Nephron progenitor cell (in vitro differentiated cells): ENCODE data around the gene INSIG1.
A peak's percentile ranks its signal among the peaks of the same experiment; 100 is the strongest.

Source experiments
- DNase-seq: peaks from one replicate; pipeline ENCODE4 v3.0.0; 2021
- H3K27ac Mint-ChIP-seq: 2 replicates; pipeline ENCODE4 v1.8.0; 2021; ENCODE audit warnings: mild to moderate bottlenecking, moderate library complexity, mixed read lengths
- H3K27me3 Mint-ChIP-seq: 2 replicates; pipeline ENCODE4 v1.8.0; 2021; ENCODE audit warnings: mild to moderate bottlenecking, low read depth, mixed read lengths; ENCODE audit not compliant: poor library complexity
- H3K36me3 Mint-ChIP-seq: 2 replicates; pipeline ENCODE4 v1.8.0; 2021; ENCODE audit warnings: low read depth, mixed read lengths
- H3K4me1 Mint-ChIP-seq: 2 replicates; pipeline ENCODE4 v1.8.0; 2021; ENCODE audit warnings: mixed read lengths
- H3K4me3 Mint-ChIP-seq: 2 replicates; pipeline ENCODE4 v1.8.0; 2021; ENCODE audit warnings: mild to moderate bottlenecking, moderate library complexity, mixed read lengths
- H3K9me3 Mint-ChIP-seq: 2 replicates; pipeline ENCODE4 v1.8.0; 2021; ENCODE audit warnings: mild to moderate bottlenecking, moderate library complexity, mixed read lengths
- CTCF ChIP-seq: fragments of 200-600 bp; sonication (generic); IDR thresholded peaks from 2 replicates; pipeline ENCODE4 v1.5.0; 2021; ENCODE audit warnings: antibody characterized with exemption

The INSIG1 gene

GRCh38 chr7:155303039-155303593 is 5.4 kb downstream of the INSIG1 start:
- Mint-ChIP-seq H3K4me1 (peaks cover 36% of the 10 kb centered on the region), H3K36me3 (peaks cover 67% of the 10 kb centered on the region), H3K9me3 (no peaks in the 10 kb centered on the region), H3K27me3 (no peaks in the 10 kb centered on the region), H3K27ac (peak overlapping the region; percentile 29), H3K4me3 (no peak overlapping the region)
- TF ChIP-seq CTCF: no peak
- DNase-seq: no peak

GRCh38 chr7:155303897-155304296 is 6.2 kb downstream of the INSIG1 start:
- Mint-ChIP-seq H3K27ac (no peak overlapping the region), H3K36me3 (peaks cover 75% of the 10 kb centered on the region), H3K4me3 (no peak overlapping the region), H3K4me1 (peaks cover 35% of the 10 kb centered on the region), H3K9me3 (no peaks in the 10 kb centered on the region), H3K27me3 (no peaks in the 10 kb centered on the region)
- no peak for DNase-seq
- TF ChIP-seq CTCF: no peak

DNA sequence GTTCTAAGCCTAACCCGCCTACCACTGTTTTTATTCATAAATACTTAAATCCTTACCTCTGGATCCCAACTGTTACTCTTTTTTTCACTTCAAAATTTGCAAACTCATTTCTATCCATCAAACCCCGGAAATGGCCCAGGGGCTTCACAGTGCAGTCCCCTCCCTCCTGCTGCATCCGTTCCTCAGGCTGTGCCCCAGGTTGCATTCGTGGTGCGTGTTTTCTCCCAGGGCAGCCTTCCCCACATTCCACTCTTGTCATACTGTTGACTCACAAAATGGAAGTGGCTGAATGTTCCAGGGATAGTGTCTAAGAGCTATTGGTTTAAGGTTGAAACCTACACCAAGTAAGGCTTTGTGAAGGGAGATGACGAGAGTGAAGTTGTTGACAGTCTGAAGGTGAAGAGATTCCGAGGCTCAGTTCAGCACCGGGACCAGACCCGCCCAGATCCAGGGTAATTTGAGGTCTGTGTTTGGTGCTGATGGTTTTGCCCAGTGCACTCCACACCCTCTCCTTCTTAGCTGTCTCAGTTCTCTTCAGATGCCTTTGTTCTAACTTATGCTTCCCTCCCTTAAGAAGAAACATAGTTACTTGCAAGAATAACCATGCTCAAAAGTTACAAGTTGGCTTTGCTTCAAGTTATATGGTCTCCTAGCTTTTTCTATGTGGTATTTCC is 7.7 kb downstream of the INSIG1 start:
- no peaks in the 10 kb centered on the region for H3K9me3 Mint-ChIP-seq
- no peaks in the 10 kb centered on the region for H3K27me3 Mint-ChIP-seq
- no peak overlapping the region for H3K4me3 Mint-ChIP-seq
- peaks cover 21% of the 10 kb centered on the region for H3K4me1 Mint-ChIP-seq
- peaks cover 80% of the 10 kb centered on the region for H3K36me3 Mint-ChIP-seq
- peak overlapping the region; percentile 71 for H3K27ac Mint-ChIP-seq
- no peak for TF ChIP-seq CTCF
- no peak for DNase-seq

GRCh38 chr7:155306673-155307470 is 9.2 kb downstream of the INSIG1 start:
- Mint-ChIP-seq H3K4me1 (peaks cover 7% of the 10 kb centered on the region), H3K27ac (peak overlapping the region; percentile 76), H3K27me3 (no peaks in the 10 kb centered on the region), H3K36me3 (peaks cover 72% of the 10 kb centered on the region), H3K4me3 (no peak overlapping the region), H3K9me3 (no peaks in the 10 kb centered on the region)
- no peak for TF ChIP-seq CTCF
- no peak for DNase-seq

DNA sequence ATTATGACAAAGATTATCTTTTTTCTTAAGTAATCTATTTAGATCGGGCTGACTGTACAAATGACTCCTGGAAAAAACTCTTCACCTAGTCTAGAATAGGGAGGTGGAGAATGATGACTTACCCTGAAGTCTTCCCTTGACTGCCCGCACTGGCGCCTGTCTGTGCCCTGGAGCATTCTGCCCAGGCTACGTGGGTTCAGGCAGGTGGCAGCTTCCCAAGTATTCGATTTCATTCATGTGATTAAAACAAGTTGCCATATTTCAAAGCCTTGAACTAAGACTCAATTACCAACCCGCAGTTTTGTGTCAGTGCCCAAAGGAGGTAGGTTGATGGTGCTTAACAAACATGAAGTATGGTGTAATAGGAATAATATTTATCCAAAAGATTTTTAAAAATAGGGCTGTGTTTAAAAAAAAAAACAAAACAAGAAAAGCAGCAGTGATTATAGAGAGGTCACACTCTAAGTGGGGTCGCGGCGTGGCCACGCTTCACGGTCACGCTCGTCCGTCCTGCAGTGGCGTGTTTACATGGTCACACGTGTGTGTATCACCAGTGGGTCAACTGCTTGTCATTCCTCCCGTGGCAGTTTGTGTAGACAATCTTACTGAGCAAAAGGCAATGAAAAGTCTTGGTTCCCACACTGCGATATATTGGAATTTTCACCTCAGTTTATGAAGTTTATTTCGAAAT is 10.8 kb downstream of the INSIG1 start:
- H3K9me3 Mint-ChIP-seq: no peaks in the 10 kb centered on the region
- TF ChIP-seq CTCF: no peak
- DNase-seq: no peak
- H3K27ac Mint-ChIP-seq: no peak overlapping the region
- peaks cover 11% of the 10 kb centered on the region for H3K4me1 Mint-ChIP-seq
- H3K36me3 Mint-ChIP-seq: peaks cover 62% of the 10 kb centered on the region
- H3K4me3 Mint-ChIP-seq: no peak overlapping the region
- H3K27me3 Mint-ChIP-seq: no peaks in the 10 kb centered on the region
